ENCODE data around the gene DIP2C.

- TF ChIP-seq, protein P1, sequence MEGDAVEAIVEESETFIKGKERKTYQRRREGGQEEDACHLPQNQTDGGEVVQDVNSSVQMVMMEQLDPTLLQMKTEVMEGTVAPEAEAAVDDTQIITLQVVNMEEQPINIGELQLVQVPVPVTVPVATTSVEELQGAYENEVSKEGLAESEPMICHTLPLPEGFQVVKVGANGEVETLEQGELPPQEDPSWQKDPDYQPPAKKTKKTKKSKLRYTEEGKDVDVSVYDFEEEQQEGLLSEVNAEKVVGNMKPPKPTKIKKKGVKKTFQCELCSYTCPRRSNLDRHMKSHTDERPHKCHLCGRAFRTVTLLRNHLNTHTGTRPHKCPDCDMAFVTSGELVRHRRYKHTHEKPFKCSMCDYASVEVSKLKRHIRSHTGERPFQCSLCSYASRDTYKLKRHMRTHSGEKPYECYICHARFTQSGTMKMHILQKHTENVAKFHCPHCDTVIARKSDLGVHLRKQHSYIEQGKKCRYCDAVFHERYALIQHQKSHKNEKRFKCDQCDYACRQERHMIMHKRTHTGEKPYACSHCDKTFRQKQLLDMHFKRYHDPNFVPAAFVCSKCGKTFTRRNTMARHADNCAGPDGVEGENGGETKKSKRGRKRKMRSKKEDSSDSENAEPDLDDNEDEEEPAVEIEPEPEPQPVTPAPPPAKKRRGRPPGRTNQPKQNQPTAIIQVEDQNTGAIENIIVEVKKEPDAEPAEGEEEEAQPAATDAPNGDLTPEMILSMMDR (IDR thresholded peaks at IDR 0.05) = no peak
- TF ChIP-seq POLR2A (IDR thresholded peaks at IDR 0.05) = no peak
Measured at GRCh38 chr10:482848-483247, 206.6 kb downstream of the DIP2C start.
